ENCODE results near the gene ARMC7.
"Not testable (repeated sequence)": the region's sequence is repeated elsewhere in the genome, so short reads cannot be mapped to it uniquely, and the experiment has no call there.

ARMC7 gene

DNA sequence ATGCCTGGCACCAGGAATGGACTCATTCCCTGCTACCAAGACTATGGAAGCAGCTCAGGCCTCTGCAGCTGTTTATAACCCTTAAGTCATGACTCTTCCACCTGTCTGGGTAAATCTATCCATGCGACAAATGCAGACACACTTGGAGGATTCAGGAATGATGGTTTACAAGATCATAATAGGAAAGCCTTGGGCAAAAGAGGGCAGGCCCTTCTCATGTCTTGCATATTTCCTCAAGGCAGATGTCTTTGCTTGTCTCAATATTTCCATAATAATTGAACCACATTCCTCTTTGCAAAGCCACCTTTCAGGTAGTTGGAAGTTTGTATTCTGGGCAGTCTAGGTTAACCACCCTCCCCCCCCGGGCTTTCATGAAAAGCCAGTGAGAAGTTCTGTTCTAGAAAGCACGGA is 45.4 kb downstream of the ARMC7 start:
- no peak for DNase-seq

DNA sequence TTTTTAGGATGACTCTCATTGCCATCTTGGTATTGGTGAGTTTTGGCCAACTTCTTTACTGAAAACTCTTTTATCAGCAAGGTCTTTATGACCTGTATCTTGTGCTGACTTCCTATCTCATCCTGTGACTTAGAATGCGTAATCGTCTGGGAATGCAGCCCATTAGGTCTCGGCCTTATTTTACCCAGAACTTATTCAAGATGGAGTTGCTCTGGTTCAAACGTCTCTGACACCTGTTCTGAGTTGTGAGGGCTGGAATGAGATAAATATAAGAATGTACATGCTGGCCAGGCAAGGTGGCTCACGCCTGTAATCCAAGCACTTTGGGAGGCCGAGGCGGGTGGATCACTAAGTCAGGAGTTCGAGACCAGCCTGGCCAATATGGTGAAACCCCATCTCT is 48.7 kb downstream of the ARMC7 start:
- DNase-seq, result not testable (repeated sequence)

DNA sequence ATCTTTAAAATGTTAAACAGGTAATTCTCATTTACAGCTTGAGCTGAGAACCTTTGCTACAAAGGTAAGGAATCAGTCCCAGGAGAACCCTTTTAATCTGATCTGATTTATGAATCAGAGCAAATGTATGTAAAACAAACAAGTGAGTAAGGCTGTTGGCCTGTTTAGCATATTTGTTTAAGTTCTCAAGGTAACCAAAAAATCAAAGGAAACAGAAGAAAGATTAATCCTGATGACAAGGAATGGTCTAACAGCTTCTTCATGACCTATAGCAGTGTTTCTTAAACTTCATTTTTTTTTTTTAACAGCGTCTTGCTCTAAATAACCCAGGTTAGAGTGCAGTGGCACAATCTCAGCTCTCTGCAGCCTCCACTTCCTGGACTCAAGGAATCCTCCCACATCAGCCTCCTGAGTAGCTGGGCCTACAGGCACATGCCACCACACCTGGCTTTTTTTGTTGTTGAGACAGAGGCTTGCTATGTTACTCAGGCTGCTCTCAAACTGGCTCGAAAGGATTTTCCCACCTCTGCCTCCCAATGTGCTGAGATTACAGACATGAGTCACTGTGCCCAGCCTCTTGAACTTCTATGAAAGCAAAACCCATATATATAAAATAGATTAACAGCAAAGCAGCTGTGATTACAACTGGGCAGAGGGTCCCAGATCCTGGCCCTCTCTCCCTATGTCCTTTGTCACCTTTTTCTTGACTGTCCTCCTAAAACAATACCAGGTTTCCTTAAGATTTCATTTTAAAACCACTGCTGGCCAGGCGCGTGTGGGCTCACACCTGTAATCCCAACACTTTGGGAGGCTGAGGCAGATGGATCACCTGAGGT is 49.6 kb downstream of the ARMC7 start:
- no peak for DNase-seq

DNA sequence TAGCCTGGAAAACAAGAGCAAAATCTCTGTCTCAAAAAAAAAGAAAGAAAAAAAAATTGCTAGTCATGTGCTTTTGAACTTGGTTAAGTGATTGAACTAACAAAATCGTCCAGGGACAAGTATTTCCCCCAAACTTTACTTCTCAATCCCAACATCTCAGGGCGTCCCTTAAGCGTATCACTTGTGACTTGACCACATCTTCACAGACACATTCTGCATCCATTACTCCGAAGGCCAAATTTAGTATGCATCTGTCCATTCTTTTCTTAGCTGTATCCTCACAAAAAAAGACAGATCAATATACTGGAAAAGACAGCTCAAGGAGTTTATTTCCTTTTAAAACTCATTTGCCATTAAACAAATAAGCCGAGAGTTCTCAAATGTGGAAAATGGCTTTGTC is 50.4 kb downstream of the ARMC7 start:
- DNase-seq, result no peak

DNA sequence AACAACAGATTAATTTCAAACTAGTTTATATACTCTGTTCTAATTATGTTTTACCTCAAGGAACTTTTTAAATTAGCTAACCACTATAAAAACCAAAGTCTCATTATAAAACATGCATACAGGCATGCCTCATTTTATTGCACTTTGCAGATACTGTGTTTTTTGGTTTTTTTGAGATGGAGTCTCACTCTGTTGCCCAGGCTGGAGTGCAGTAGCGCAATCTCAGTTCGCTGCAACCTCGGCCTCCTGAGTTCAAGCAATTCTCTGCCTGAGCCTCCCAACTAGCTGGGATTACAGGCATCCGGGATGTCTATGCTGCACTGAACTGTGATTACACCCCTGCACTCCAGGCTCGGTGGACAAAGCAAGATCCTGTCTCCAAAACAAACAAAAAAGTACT is 53.3 kb downstream of the ARMC7 start:
- no peak for DNase-seq

DNA sequence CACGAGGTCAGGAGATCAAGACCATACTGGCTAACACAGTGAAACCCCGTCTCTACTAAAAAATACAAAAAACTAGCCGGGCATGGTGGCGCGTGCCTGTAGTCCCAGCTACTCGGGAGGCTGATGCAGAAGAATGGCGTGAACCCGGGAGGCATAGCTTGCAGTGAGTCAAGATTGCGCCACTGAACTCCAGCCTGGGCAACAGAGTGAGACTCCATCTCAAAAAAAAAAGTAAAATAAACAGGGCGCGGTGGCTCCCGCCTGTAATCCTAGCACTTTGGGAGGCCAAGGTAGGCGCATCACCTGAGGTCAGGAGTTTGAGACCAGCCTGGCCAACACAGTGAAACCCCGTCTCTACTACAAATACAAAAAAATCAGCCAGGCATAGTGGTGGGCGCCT is 54.8 kb downstream of the ARMC7 start:
- not testable (repeated sequence) for DNase-seq

DNA sequence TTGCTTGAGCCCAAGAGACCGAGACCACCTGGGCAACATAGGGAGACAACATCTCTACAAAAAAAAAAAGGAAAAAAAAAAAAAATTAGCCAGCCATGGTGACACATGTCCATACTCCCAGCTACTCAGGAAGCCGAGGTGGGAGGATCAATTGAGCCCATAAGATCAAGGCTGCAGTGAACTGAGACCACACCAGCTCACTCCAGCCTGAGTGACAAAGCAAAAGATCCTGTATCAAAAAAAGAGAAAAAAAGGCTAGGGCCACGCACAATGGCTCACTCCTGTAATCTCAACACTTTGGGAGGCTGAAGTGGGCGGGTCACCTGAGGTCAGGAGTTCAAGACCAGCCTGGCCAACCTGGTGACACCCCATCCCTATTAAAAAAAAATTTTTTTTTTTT is 59.2 kb downstream of the ARMC7 start:
- DNase-seq, result no peak

DNA sequence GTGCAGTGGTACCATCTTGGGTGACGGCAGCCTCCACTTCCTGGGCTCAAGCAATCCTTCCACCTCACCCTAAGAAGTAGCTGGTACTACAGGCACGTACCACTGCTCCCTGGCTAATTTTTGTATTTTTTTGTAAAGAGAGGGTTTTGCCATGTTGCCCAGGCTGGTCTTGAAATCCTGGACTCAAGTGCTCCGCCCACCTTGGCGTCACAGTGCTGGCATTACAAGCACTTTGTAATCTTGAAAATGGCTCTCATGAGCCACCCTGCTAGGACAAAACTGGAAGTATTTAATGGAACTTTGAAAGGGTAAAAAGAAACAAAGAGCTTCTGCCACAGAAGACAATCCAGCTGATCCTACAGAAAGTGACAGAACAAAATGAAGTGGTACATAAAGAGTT is 63.8 kb downstream of the ARMC7 start:
- no peak for DNase-seq

DNA sequence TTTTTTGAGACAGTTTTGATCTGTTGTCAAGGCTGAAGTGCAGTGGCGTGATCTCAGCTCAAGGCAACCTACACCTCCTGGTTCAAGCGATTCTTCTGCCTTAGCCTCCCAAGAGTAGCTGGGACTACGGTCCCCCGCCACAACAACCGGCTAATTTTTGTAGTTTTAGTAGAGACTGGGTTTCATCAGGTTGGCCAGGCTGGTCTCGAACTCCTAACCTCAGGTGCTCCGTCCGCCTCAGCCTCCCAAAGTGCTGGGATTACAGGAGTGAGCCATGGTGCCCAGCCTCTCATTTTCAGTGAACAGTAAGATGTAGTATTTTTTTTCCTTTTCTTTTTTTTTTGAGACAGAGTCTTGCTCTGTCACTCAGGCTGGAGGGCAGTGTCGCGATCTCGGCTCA is 65.2 kb downstream of the ARMC7 start:
- DNase-seq, result no peak

DNA sequence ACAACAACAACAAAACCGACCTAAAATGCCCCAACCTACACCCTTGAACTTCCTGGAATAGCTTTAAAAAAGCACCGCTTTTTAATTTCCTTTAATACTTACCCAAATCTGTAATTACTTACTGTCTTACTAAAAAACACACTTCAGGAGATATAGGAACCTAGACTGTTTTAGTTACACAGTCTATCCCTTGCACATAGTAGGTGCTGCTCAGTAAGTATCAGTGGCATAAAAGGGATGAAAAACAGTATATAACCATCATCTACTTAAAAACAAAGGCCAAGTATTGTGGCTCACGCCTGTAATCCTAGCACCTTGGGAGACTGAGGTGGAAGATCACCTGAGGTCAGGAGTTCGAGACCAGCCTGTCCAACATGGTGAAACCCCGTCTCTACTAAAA is 66.9 kb downstream of the ARMC7 start:
- DNase-seq, result no peak

DNA sequence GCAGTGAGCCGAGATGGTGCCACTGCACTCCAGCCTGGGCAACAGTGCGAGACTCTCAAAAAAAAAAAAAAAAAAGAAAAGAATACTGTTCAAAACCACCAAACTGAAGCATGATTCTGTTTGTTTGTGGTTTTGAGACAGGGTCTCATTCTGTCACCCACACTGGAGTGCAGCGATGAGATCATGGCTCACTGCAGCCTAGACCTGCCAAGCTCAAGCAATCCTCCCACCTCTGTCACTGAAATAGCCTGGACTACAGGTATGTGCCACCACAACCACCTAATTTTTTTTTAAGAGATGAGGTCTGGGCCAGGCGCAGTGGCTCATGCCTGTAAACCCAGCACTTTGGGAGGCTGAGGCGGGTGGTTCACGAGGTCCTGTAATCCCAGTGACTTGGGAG is 68.7 kb downstream of the ARMC7 start:
- no peak for DNase-seq

Data from DMS 273 treated with DMSO at 0.1 percent for 48 hours (cell line).